ENCODE measurements around the gene HEXD. TPM values are rescaled to one million over a fixed set of nuclear protein-coding genes. Genes with fewer than 3 reads are reported as not detected.
"Not testable (repeated sequence)": the region's sequence is repeated elsewhere in the genome, so short reads cannot be mapped to it uniquely, and the experiment has no call there.

Gene HEXD
- total RNA-seq, 4 donors from 2014 or later, result 29.1 to 66.4 (median 47.3) TPM

GRCh38 chr17:82378741-82379021 lies 39.5 kb upstream of the HEXD start:
- DNase-seq (ENCODE audit: low spot score) (no peak), ATAC-seq (ENCODE audit: low FRiP score) (no peak)
- no peak for TF ChIP-seq CTCF (IDR thresholded peaks at IDR 0.05)

DNA sequence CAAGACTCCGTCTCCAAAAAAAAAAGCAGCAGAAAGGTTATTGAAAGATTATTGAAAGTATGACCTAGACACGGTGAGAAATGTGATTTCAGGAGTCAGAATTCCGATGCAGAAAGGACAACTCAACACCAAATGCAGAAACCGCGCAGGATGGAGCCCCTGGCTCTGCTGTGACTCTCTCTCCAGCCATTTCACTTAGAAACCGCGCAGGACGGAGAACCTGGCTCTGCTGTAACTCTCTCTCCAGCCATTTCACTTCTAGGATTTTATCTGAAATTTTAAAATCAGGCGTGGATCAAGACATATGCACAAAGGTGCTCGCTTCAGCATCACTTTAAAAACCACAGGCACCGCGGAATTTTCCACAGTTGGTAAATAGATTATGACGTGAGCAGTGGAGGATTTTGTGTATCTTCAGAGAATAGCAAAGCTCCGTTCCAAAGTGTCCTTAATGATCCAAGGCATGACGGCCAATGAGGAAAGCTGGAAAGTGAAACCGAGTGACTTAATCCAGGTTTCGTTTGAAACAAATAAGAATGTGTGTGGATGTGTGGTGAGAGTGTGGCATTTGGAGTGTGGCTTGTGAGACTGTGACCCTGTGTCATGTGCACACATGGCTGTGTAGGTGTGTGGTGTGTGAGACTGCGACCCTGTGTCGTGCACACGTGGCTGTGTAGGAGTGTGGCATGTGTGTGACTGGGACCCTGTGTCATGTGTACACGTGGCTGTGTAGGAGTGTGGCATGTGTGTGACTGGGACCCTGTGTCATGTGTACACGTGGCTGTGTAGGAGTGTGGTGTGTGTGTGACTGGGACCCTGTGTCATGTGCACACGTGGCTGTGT lies 37.1 kb upstream of the HEXD start:
- TF ChIP-seq CTCF (IDR thresholded peaks at IDR 0.05), result no peak
- DNase-seq (ENCODE audit: low spot score) (no peak), ATAC-seq (ENCODE audit: low FRiP score) (no peak)

DNA sequence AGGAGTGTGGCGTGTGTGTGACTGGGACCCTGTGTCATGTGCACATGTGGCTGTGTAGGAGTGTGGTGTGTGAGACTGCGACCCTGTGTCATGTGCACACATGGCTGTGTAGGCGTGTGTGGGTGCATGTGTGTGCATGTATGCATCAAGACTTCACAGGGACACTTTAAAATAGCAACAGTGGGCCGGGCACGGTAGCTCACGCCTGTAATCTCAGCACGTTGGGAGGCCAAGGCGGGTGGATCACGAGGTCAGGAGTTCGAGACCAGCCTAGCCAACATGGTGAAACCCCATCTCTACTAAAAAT lies 36.5 kb upstream of the HEXD start:
- not testable (repeated sequence) for ATAC-seq (ENCODE audit: low FRiP score); DNase-seq (ENCODE audit: low spot score)

GRCh38 chr17:82382220-82382932 lies 35.8 kb upstream of the HEXD start:
- not testable (repeated sequence) for ATAC-seq (ENCODE audit: low FRiP score); DNase-seq (ENCODE audit: low spot score)

DNA sequence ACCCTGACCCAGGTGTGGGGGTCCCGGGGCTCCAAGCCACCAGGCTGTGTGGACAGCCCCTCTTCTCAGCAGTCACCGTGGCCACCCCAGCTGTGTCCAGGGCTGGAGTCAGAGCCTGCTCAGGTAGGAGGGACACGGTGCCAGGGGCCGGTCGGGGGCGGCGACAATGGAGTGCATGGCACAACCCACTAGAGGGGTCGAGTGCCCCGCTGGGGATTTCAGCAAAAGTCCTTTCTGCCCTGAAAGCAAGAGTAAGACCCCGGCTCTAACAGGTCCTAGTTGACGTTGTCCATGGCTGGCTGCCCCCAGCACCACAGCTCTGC lies 35.3 kb upstream of the HEXD start:
- TF ChIP-seq CTCF (IDR thresholded peaks at IDR 0.05), result no peak
- ATAC-seq (ENCODE audit: low FRiP score) (no peak), DNase-seq (ENCODE audit: low spot score) (no peak)

- DNase-seq (ENCODE audit: low spot score) (no peak), ATAC-seq (ENCODE audit: low FRiP score) (no peak)
- no peak for TF ChIP-seq CTCF (IDR thresholded peaks at IDR 0.05)
These were observed 34.7 kb upstream of the HEXD start for GRCh38 chr17:82383411-82383810.

DNA sequence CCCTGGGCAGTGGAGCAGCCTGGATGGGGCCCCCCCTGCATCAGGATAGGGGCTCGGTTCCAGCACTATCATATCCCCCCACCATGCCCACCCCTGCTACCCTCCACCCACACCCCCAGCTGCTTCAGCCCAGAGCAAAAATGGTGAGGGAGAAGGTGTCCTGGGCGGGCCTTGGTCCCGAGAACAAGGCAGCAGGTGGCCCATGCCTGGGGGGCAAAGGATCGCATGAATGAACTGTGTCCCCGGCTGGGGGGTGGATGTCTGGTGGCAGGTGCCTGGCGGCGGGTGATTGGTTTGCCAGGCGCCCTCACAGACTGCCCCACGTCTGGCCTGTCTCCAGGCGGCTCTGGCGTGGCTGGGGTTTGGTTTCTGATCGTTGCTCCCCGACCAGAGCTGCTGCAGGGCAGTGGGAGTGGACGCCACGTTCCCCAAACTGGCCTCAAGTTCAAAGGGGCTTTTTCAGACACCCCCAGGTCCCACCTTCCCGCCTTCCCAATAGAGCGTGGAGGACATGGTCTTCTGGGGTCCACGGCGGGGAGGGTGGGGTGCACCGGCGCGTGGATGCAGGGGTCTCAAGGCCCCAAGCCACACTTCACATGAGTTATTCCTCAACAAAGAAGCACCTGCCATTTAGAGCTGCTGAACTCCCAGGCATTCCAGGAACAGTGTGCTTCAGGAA lies 34.0 kb upstream of the HEXD start:
- ATAC-seq (ENCODE audit: low FRiP score) (no peak), DNase-seq (ENCODE audit: low spot score) (no peak)
- no peak for TF ChIP-seq CTCF (IDR thresholded peaks at IDR 0.05)
